Esophagus squamous epithelium (tissue), 5 donors: ENCODE measurements around the gene LAMC3. TPM values are rescaled to one million over a fixed set of nuclear protein-coding genes. Genes with fewer than 3 reads are reported as not detected.

Source experiments
- DNase-seq: peaks from one replicate; lab custom pipeline; 2025; lab: John Stamatoyannopoulos, UW
- H3K27ac ChIP-seq, 4 donors: fragments of 200-600 bp; sonication (generic); one replicate each; pipeline ENCODE4 v1.5.1; 2016 to 2019; ENCODE audit warnings: mild to moderate bottlenecking in 1 of 4
- H3K27me3 ChIP-seq, 4 donors: fragments of 200-600 bp; sonication (generic); 1 replicate in 3 of 4; 2 replicates in 1 of 4; pipeline versions ENCODE4 v1.5.1 to v1.6.0; 2017 to 2021; ENCODE audit warnings: antibody characterized with exemption in 1 of 4
- H3K36me3 ChIP-seq, 3 donors: fragments of 200-600 bp; sonication (generic); one replicate each; pipeline ENCODE4 v1.5.1; 2016 to 2019
- H3K4me1 ChIP-seq, 3 donors: fragments of 200-600 bp; sonication (generic); one replicate each; pipeline ENCODE4 v1.5.1; 2017 to 2019
- H3K4me3 ChIP-seq, 4 donors: fragments of 200-600 bp; sonication (generic); 1 replicate in 3 of 4; 2 replicates in 1 of 4; pipeline ENCODE4 v1.5.1; 2016 to 2019; ENCODE audit warnings: mild to moderate bottlenecking in 2 of 4, moderate library complexity in 1 of 4
- H3K9me3 ChIP-seq, 3 donors: fragments of 200-600 bp; sonication (generic); one replicate each; pipeline ENCODE4 v1.5.1; 2016 to 2019
- CTCF ChIP-seq, 6 experiments: fragments of 450-650 bp in 4 of 6; fragments of 200-600 bp in 2 of 6; sonication (generic) in 2 of 6; IDR thresholded peaks; one replicate each; pipeline ENCODE4 v1.5.1; 2016 to 2019; ENCODE audit warnings: antibody characterized with exemption in 6 of 6, mild to moderate bottlenecking in 4 of 6, moderate library complexity in 4 of 6
- POLR2A ChIP-seq, 4 donors: fragments of 450-650 bp; IDR thresholded peaks; one replicate each; pipeline ENCODE4 v1.6.1; 2017; ENCODE audit warnings: antibody characterized with exemption in 4 of 4, mild to moderate bottlenecking in 4 of 4, moderate library complexity in 3 of 4
- WGBS, 2 donors: methylation state at CpG; one replicate each; pipeline ENCODE4 v1.1.5; 2018; 5-methylcytosine and 5-hydroxymethylcytosine counted together
- intact Hi-C: fragments of 100-400 bp; cut with DNase I; formaldehyde crosslinking; loops from one replicate; pipeline ENCODE4 v1.15.0; 2022
- total RNA-seq, 4 donors: library from RNA; depleted of rRNA; stranded (reverse); fragments of >200 nt; gene quantifications; one replicate each; pipeline ENCODE4 v1.1.0, GENCODE V29; 2016
- donor health status: DM: yes; HTN: yes; CAD: no.

LAMC3 gene
- total RNA-seq, 4 donors from 2014 or later, result 0.53 to 4.6 (median 2.7) TPM

- DNase-seq, result no peak
- no peaks in the 10 kb centered on the region for H3K9me3 ChIP-seq
- H3K4me1 ChIP-seq, result no peaks in the 10 kb centered on the region
- no peak overlapping the region for H3K4me3 ChIP-seq
- peaks cover 0 to 63% (median 0%) of the 10 kb centered on the region in 4 donors for H3K27me3 ChIP-seq
- 54 to 69% methylated on average over 4 to 10 of the region's 21 CpGs for whole genome bisulfite sequencing, 2 donors
- no peak overlapping the region for H3K27ac ChIP-seq
- H3K36me3 ChIP-seq, result no peaks in the 10 kb centered on the region
- intact Hi-C loops, result no loop called here
- TF ChIP-seq POLR2A (IDR thresholded peaks at IDR 0.05) (no peak), CTCF (IDR thresholded peaks at IDR 0.05) (no peak)
Measured at GRCh38 chr9:130973686-130974281, 35.2 kb upstream of the LAMC3 start.

GRCh38 chr9:130974697-130975096, 34.3 kb upstream of the LAMC3 start:
- TF ChIP-seq CTCF (IDR thresholded peaks at IDR 0.05) (no peak), POLR2A (IDR thresholded peaks at IDR 0.05) (no peak)
- Histone ChIP-seq H3K36me3 (no peaks in the 10 kb centered on the region), H3K27me3 (peaks cover 0 to 66% (median 0%) of the 10 kb centered on the region in 4 donors), H3K9me3 (no peaks in the 10 kb centered on the region), H3K4me1 (no peaks in the 10 kb centered on the region), H3K4me3 (no peak overlapping the region), H3K27ac (no peak overlapping the region)
- no peak for DNase-seq
- intact Hi-C loops, result no loop called here
- 63 to 85% methylated on average over 2 to 5 of the region's 5 CpGs for WGBS, 2 donors

DNA sequence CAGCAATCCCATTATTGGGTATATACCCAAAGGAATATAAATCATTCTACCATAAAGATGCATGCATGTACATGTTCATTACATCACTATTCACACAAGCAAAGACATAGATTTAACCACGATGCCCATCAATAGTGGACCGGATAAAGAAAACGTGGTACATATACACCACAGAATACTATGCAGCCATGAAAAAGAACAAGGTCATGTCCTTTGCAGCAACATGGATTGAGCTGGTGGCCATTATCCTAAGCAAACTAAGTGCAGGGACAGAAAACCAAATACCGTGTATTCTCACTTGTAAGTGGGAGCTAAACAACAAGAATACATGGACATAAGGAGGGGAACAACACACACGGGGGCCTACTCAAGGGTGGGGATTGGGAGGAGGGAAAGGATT, 33.8 kb upstream of the LAMC3 start:
- intact Hi-C loops, result no loop called here
- H3K36me3 ChIP-seq, result no peaks in the 10 kb centered on the region

DNA sequence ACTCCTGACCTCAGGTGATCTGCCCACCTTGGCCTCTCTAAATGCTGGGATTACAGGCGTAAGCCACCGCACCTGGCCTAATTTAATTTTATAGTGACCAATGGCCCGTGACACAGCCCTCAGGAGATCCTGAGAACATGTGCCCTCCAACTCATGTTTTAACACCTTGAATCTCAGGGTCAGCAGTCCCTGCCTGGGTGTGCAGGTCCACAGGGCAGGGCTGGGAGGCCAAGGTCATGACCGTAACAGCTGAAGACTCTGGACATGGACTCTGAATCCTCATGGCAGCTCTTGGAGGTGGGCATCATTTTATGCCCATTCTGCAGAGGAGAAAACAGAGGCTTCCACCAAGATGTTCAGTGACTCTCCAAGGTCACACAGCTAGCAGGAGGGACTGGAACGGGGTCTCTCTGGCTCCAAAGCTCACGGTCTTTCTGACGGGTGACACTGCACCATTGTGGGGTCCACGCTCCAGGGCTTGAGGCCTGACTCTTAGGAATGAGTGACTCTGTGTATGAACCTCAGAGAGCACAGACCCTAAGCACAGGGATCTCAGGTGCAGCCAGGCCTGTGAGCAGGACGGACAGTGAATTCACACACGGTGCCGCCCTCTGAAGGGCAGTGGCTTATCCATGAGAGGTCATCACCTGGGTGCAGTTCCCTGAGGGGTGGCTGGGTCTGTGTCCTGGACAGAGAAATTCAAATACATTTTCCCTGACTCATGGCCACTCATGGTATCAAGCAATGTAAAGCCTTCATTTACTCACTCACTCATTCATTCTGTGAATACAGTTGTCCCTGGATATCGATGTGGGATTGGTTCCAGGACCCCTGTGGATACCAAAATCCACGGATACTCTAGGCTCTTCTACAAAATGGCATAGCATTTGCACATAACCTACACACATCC, 32.8 kb upstream of the LAMC3 start:
- WGBS, 2 donors, result 70 to 74% methylated on average over 4 to 10 of the region's 13 CpGs
- no peak for TF ChIP-seq CTCF (IDR thresholded peaks at IDR 0.05)
- TF ChIP-seq POLR2A (IDR thresholded peaks at IDR 0.05), result no peak
- Histone ChIP-seq H3K9me3 (no peaks in the 10 kb centered on the region), H3K27me3 (peaks cover 0 to 77% (median 0%) of the 10 kb centered on the region in 4 donors), H3K4me3 (no peak overlapping the region), H3K27ac (no peak overlapping the region), H3K36me3 (no peaks in the 10 kb centered on the region), H3K4me1 (no peaks in the 10 kb centered on the region)
- intact Hi-C loops, result no loop called here
- no peak for DNase-seq

More for the DNA sequence above, 33.8 kb upstream of the LAMC3 start:
- Histone ChIP-seq H3K4me1 (no peaks in the 10 kb centered on the region), H3K4me3 (no peak overlapping the region), H3K9me3 (no peaks in the 10 kb centered on the region), H3K27ac (no peak overlapping the region), H3K27me3 (peaks cover 0 to 70% (median 0%) of the 10 kb centered on the region in 4 donors)
- WGBS, 2 donors, result 52 to 74% methylated on average over 5 of the region's 5 CpGs
- TF ChIP-seq POLR2A (IDR thresholded peaks at IDR 0.05) (no peak), CTCF (IDR thresholded peaks at IDR 0.05) (no peak)
- DNase-seq, result no peak

- no peak overlapping the region for H3K27ac ChIP-seq
- intact Hi-C loops, result no loop called here
- no peak for DNase-seq
- no peaks in the 10 kb centered on the region for H3K9me3 ChIP-seq
- no peak overlapping the region for H3K4me3 ChIP-seq
- no peaks in the 10 kb centered on the region for H3K36me3 ChIP-seq
- no peaks in the 10 kb centered on the region for H3K4me1 ChIP-seq
- 53 to 60% methylated on average over 12 to 15 of the region's 16 CpGs for WGBS, 2 donors
- TF ChIP-seq CTCF (IDR thresholded peaks at IDR 0.05), result no peak
- TF ChIP-seq POLR2A (IDR thresholded peaks at IDR 0.05), result no peak
- peaks cover 0 to 61% (median 0%) of the 10 kb centered on the region in 4 donors for H3K27me3 ChIP-seq
Measured at GRCh38 chr9:130977811-130978221, 31.2 kb upstream of the LAMC3 start.
